Endothelial cell (in vitro differentiated cells): Measurements from ENCODE around the gene UGT1A4. TPM values are rescaled to one million over a fixed set of nuclear protein-coding genes. Genes with fewer than 3 reads are reported as not detected.

Source experiments
- DNase-seq: peaks from one replicate; pipeline ENCODE4 v3.0.0; 2021; ENCODE audit warnings: low spot score
- H3K27ac Mint-ChIP-seq: one replicate; pipeline ENCODE4 v1.8.0; 2021; ENCODE audit warnings: mixed read lengths, inconsistent platforms; ENCODE audit not compliant: unreplicated experiment
- H3K27me3 Mint-ChIP-seq: one replicate; pipeline ENCODE4 v1.8.0; 2021; ENCODE audit warnings: mild to moderate bottlenecking, moderate library complexity, mixed read lengths, inconsistent platforms; ENCODE audit not compliant: unreplicated experiment
- H3K36me3 Mint-ChIP-seq: one replicate; pipeline ENCODE4 v1.8.0; 2021; ENCODE audit warnings: mild to moderate bottlenecking, low read depth, mixed read lengths, inconsistent platforms; ENCODE audit not compliant: unreplicated experiment
- H3K4me1 Mint-ChIP-seq: one replicate; pipeline ENCODE4 v1.8.0; 2021; ENCODE audit warnings: mild to moderate bottlenecking, mixed read lengths, inconsistent platforms; ENCODE audit not compliant: unreplicated experiment
- H3K4me3 Mint-ChIP-seq: one replicate; pipeline ENCODE4 v1.8.0; 2021; ENCODE audit warnings: mild to moderate bottlenecking, mixed read lengths, inconsistent platforms; ENCODE audit not compliant: unreplicated experiment
- H3K9me3 Mint-ChIP-seq: one replicate; pipeline ENCODE4 v1.8.0; 2021; ENCODE audit warnings: mixed read lengths, inconsistent platforms; ENCODE audit not compliant: unreplicated experiment
- CTCF ChIP-seq: fragments of 200-600 bp; sonication (generic); IDR thresholded peaks from one replicate; pipeline ENCODE4 v1.5.0; 2021; ENCODE audit warnings: antibody characterized with exemption; ENCODE audit not compliant: unreplicated experiment
- total RNA-seq: library from RNA; stranded (reverse); fragmentation: NEBNext Ultra II Directional; extraction: Animal tissue kit (Norgen Biotek cat#: 25700); gene quantifications from one replicate; pipeline ENCODE4 v1.2.1, GENCODE V29; 2021; ENCODE audit not compliant: unreplicated experiment

The UGT1A4 gene
- total RNA-seq, 1 donor from 2014 or later: not detected

GRCh38 chr2:233820774-233821105 is 102.2 kb downstream of the UGT1A4 start:
- no peak overlapping the region for H3K27ac Mint-ChIP-seq
- DNase-seq: no peak
- H3K9me3 Mint-ChIP-seq: no peaks in the 10 kb centered on the region
- peaks cover 4% of the 10 kb centered on the region for H3K27me3 Mint-ChIP-seq
- H3K4me1 Mint-ChIP-seq: peaks cover 3% of the 10 kb centered on the region
- no peak for TF ChIP-seq CTCF
- no peak overlapping the region for H3K4me3 Mint-ChIP-seq
- no peaks in the 10 kb centered on the region for H3K36me3 Mint-ChIP-seq

GRCh38 chr2:233821196-233821595 is 102.7 kb downstream of the UGT1A4 start:
- Mint-ChIP-seq H3K27me3 (peaks cover 4% of the 10 kb centered on the region), H3K36me3 (no peaks in the 10 kb centered on the region), H3K27ac (no peak overlapping the region), H3K9me3 (no peaks in the 10 kb centered on the region), H3K4me1 (peaks cover 3% of the 10 kb centered on the region), H3K4me3 (no peak overlapping the region)
- TF ChIP-seq CTCF: no peak
- DNase-seq: no peak

GRCh38 chr2:233821709-233822100 is 103.2 kb downstream of the UGT1A4 start:
- H3K4me1 Mint-ChIP-seq: peaks cover 3% of the 10 kb centered on the region
- no peaks in the 10 kb centered on the region for H3K9me3 Mint-ChIP-seq
- H3K27ac Mint-ChIP-seq: no peak overlapping the region
- no peaks in the 10 kb centered on the region for H3K36me3 Mint-ChIP-seq
- no peak overlapping the region for H3K4me3 Mint-ChIP-seq
- peaks cover 4% of the 10 kb centered on the region for H3K27me3 Mint-ChIP-seq
- no peak for TF ChIP-seq CTCF
- DNase-seq: no peak

- H3K4me3 Mint-ChIP-seq: no peak overlapping the region
These were observed 103.7 kb downstream of the UGT1A4 start for GRCh38 chr2:233822101-233822771.

More at GRCh38 chr2:233822101-233822771, 103.7 kb downstream of the UGT1A4 start:
- H3K36me3 Mint-ChIP-seq: no peaks in the 10 kb centered on the region
- H3K9me3 Mint-ChIP-seq: no peaks in the 10 kb centered on the region
- H3K4me1 Mint-ChIP-seq: peaks cover under 1% of the 10 kb centered on the region
- no peak overlapping the region for H3K27ac Mint-ChIP-seq
- H3K27me3 Mint-ChIP-seq: peaks cover 4% of the 10 kb centered on the region
- DNase-seq: no peak
- no peak for TF ChIP-seq CTCF

Other genes starting within 250 kb of the UGT1A4 start
- 23.6 TPM for gene USP40, start 152.0 kb upstream of the UGT1A4 start, total RNA-seq
- not detected for gene UGT1A8, start 101.1 kb upstream of the UGT1A4 start, total RNA-seq
- gene UGT1A10, start 82.3 kb upstream of the UGT1A4 start, total RNA-seq: not detected
- not detected for gene UGT1A9, start 46.8 kb upstream of the UGT1A4 start, total RNA-seq
- not detected for gene UGT1A7, start 36.8 kb upstream of the UGT1A4 start, total RNA-seq
- gene UGT1A6, start 25.8 kb upstream of the UGT1A4 start, total RNA-seq: not detected
- not detected for gene UGT1A5, start 5.8 kb upstream of the UGT1A4 start, total RNA-seq
- gene UGT1A3, start 10.3 kb downstream of the UGT1A4 start, total RNA-seq: not detected
- not detected for gene UGT1A1, start 41.5 kb downstream of the UGT1A4 start, total RNA-seq
- 0.31 TPM for gene MROH2A, start 59.6 kb downstream of the UGT1A4 start, total RNA-seq
- gene HJURP, start 135.8 kb downstream of the UGT1A4 start, total RNA-seq: 11.4 TPM
- gene TRPM8, start 198.6 kb downstream of the UGT1A4 start, total RNA-seq: not detected